ENCODE results near the gene FXYD1. TPM values are rescaled to one million over a fixed set of nuclear protein-coding genes. Genes with fewer than 3 reads are reported as not detected.
"Not testable (repeated sequence)": the region's sequence is repeated elsewhere in the genome, so short reads cannot be mapped to it uniquely, and the experiment has no call there.

FXYD1 gene
- total RNA-seq = 0.42 TPM

DNA sequence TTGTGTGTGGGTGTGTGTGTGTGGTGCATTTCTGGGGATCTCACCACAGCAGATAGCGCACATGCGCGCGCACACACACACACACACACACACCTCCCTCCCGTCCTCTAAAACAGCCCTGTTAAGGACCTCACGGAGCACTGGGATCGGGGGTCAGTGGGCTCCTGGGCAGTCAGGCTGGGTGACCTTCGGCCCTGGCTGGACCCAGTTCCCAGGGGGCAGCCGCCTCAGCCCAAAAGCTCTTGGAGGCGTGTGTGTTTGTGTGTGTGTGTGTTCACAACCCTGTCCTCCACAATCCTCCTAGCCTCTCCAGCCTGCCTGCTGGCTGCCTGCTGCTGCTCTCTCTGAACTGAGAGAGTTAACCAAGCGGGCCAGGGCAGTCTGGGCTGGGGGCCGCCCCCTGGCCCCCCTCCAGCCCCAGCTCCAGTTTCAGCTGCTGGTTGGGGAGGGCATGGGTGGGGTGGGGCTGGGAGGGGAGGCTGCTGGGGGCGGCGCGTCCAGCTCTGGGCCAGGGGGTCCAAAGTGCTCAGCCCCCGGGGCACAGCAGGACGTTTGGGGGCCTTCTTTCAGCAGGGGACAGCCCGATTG is at the start of gene FXYD1:
Gene FXYD1, plus strand, starts transcription at position 520 of the 588 bp plus-strand sequence. CDS start 1,256 bp downstream, outside the sequence.
- Histone ChIP-seq H3K27me3 (ENCODE audit: insufficient read depth, low read length) (peaks cover 9% of the 10 kb centered on the region), H3K9me3 (ENCODE audit: low read depth, low read length) (no peaks in the 10 kb centered on the region), H3K4me3 (ENCODE audit: low read length) (no peak within 1 kb of the TSS), H3K4me1 (ENCODE audit: insufficient read depth, low read length) (peaks cover 39% of the 10 kb centered on the region)

DNA sequence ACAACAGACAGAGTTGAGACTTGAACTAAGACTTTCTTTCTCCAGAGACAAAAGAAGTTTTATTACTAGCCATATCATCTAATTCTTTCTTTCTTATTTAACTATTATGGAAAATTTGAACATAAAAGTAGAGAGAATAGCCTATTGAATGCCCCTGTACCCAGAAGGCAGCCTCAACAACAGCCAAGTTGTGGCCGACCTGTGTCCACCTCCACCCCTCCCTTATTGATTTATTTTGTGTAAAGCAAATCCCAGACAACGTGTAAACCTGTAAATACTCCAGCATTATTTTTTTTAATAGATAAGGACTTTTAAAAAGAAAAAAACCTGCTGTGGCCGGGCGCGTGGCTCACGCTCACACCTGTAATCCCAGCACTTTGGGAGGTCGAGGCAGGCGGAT is 49.1 kb upstream of the FXYD1 start:
- Histone ChIP-seq H3K4me3 (ENCODE audit: low read length) (no peak overlapping the region), H3K9me3 (ENCODE audit: low read depth, low read length) (no peaks in the 10 kb centered on the region), H3K4me1 (ENCODE audit: insufficient read depth, low read length) (peaks cover 30% of the 10 kb centered on the region), H3K27me3 (ENCODE audit: insufficient read depth, low read length) (peaks cover 3% of the 10 kb centered on the region)

DNA sequence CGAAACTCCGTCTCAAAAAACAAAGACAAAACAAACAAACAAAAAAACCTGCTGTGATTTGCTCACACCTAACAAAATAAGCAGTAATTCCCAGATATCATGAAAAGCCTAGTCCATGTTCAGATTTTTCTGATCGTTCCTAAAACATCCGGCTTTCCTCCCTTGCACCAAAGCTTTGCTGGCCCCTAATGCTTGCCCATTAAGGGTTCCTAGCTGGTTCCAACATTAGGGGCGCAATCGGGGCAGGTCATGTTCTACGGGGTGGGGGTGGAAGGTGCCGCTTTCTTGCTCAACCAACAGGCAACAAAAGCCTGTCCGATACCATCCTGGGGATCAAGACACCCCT is 48.5 kb upstream of the FXYD1 start:
- Histone ChIP-seq H3K4me3 (ENCODE audit: low read length) (no peak overlapping the region), H3K27me3 (ENCODE audit: insufficient read depth, low read length) (peaks cover 3% of the 10 kb centered on the region), H3K4me1 (ENCODE audit: insufficient read depth, low read length) (peaks cover 28% of the 10 kb centered on the region), H3K9me3 (ENCODE audit: low read depth, low read length) (no peaks in the 10 kb centered on the region)

DNA sequence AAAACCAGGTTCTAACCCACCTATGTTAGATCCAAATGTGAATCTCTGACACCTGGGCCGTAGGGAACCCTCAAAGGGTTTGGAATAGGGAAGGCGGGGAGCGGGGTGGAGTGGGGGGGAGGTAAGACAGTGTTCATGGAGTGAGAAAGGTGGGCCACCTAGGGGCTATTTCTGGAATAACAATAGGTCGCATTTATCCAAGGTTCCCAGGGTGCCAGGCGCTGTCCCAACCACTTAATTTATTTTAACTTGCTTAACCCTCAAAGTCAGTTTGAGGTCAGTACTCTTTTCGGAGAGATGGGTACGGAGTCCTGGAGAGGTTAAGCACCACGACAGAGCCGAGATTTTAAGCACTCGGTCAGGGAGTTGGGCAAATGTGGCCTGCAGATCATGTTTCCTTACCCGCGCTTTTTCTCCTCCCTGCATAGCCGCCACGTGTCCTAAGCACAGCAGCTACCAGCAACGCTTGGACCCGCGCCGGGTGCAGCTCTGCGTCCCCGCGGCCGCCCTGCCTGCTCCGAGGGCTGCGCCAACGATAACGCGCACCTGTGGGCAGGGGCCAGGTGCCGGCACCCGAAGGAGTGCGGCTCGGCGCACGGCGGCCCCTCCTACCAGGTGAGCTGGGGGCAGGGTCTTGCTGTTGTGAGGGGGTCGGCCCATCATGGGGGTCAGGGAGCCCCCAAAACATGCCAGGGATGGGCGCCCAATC is 48.0 kb upstream of the FXYD1 start:
- Histone ChIP-seq H3K27me3 (ENCODE audit: insufficient read depth, low read length) (peaks cover 3% of the 10 kb centered on the region), H3K4me1 (ENCODE audit: insufficient read depth, low read length) (peaks cover 23% of the 10 kb centered on the region), H3K9me3 (ENCODE audit: low read depth, low read length) (no peaks in the 10 kb centered on the region), H3K4me3 (ENCODE audit: low read length) (no peak overlapping the region)

DNA sequence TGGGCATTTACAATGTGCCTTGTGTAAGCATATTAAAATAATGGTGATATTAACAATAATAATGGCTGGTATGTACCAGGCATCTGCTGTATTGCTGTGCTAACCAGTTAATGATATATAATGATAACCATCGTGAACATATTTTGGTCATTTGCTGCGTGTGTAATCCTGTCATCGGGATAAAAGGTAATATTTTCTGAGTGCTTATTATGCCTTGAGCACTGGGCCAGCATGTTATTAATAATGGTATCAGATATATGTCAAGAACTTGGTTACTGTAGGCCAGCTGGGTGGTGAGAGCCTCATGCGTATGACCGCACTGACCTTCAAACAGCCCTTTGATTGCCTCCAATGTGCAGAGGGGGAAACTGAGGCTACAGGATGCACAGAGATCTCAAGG is 45.2 kb upstream of the FXYD1 start:
- peaks cover 3% of the 10 kb centered on the region for H3K27me3 ChIP-seq (ENCODE audit: insufficient read depth, low read length)
- H3K4me1 ChIP-seq (ENCODE audit: insufficient read depth, low read length) = peaks cover 10% of the 10 kb centered on the region
- H3K9me3 ChIP-seq (ENCODE audit: low read depth, low read length) = no peaks in the 10 kb centered on the region
- no peak overlapping the region for H3K4me3 ChIP-seq (ENCODE audit: low read length)

DNA sequence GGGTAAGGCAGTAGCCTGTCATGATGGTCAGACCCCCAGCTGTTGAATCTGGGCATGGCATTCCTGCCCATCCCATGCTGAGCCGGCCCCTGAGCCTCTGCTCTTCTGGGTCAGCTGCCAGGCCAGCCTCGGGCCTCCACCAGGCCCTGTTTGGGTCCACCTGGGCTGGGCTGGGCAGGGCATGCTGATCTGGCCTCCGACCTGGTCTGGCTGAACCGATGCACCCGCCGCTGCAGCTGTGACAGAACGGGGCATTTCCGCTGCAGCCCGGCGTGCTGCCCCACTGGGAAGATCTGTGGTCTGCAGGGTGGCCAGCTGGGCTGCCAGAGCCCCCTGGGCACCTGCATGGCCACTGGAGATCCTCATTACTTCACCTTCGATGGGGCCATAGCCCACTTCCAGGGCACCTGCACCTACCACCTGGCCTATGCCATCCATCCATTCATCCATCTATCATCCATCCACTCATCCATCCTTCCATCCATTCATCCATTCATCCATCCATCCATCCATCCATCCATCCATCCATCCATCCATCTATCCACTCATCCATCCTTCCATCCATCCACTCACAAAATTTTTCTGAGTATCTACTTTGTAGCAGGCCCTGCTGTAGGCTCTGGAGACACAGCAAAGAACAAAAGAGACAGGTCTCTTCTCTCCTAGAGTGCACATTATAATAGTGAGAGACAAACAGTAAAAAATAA is 44.5 kb upstream of the FXYD1 start:
- H3K9me3 ChIP-seq (ENCODE audit: low read depth, low read length) = no peaks in the 10 kb centered on the region
- H3K4me1 ChIP-seq (ENCODE audit: insufficient read depth, low read length) = peaks cover 10% of the 10 kb centered on the region
- peaks cover 3% of the 10 kb centered on the region for H3K27me3 ChIP-seq (ENCODE audit: insufficient read depth, low read length)
- H3K4me3 ChIP-seq (ENCODE audit: low read length) = no peak overlapping the region

DNA sequence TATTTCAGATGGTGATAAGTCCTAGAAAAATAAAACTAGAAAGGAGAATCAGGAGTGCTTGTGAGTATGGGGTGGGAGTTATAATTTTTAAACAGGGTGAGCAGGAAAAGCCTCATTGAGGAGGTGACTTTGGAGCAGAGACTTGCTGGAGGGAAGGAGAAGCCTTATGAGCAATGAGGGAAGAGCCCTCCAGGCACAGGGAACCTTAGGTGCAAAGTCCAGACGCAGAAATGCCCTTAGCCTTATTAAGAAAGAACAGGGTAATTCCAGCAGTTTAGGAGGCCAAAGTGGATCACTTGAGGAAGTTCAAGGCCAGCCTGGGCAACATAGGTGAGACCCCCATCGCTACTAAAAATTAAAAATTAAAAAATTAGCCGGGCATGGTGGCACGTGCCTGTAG is 44.0 kb upstream of the FXYD1 start:
- Histone ChIP-seq H3K4me3 (ENCODE audit: low read length) (no peak overlapping the region), H3K27me3 (ENCODE audit: insufficient read depth, low read length) (peaks cover 3% of the 10 kb centered on the region), H3K9me3 (ENCODE audit: low read depth, low read length) (no peaks in the 10 kb centered on the region), H3K4me1 (ENCODE audit: insufficient read depth, low read length) (peaks cover 10% of the 10 kb centered on the region)

DNA sequence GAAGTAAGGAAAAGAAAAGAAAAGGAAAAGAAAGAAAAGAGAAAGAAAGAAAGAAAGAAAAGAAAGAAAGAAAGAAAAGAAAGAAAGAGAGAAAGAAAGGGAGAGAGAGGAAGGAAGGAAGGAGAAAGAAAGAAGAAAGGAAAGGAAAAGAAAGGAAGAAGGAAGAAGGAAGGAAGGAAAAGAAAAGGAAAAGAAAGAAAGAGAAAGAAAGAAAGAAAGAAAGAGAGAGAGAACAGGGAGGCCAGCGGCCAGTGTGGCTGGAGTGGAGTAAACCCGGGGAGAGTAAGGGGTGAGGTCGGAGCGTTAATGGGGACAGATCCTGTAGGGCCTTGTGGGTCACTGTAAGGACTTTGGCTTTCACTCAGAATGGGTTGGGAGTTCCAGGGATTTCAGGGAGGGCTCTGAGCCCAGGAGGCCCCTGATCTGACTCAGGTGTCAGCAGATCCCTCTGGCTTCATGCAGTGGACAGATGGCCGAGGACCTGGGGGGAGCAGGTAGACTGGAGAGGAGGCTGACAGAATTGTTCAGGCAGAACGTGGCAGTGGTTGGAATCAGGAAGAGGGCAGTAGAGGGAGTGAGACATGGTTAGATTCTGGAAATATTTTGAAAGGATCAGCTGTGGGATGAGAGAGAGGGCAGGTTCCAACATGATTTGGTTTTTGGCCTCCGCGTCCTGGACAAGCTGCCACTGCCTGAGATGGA is 42.8 kb upstream of the FXYD1 start:
- H3K4me1 ChIP-seq (ENCODE audit: insufficient read depth, low read length) = peaks cover 2% of the 10 kb centered on the region

DNA sequence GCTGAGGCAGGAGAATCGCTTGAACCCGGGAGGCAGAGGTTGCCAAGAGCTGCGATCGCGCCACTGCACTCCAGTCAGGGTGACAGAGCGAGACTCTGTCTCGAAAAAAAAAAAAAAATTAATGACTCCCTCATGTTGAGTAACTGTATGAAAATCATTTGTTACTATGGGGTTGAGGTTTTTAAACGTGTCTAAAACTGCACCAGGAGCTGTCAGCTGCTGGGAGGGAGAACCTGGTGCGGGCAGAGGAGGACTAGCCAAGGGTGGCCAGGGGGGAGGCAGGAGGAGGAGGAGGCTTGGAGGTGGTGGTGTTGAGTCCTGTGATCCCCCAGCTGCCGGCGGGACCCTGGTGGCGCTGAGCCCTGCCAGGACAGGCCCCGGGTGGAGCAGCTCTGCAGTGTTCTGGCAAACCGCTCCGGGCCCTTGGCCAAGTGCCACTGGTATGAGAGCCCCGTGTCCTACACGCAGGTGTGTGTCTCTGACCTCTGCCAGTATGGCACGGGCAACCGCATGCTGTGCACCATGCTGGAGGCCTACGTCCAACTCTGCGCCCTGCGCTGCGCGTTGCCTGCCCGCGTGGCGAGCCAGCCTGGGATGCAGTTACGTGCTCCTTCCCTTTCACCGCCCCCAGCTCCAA is 40.1 kb upstream of the FXYD1 start:
- no peaks in the 10 kb centered on the region for H3K27me3 ChIP-seq (ENCODE audit: insufficient read depth, low read length)
- no peak overlapping the region for H3K4me3 ChIP-seq (ENCODE audit: low read length)
- H3K9me3 ChIP-seq (ENCODE audit: low read depth, low read length) = no peaks in the 10 kb centered on the region
- no peaks in the 10 kb centered on the region for H3K4me1 ChIP-seq (ENCODE audit: insufficient read depth, low read length)

More for the DNA sequence above, 42.8 kb upstream of the FXYD1 start:
- H3K9me3 ChIP-seq (ENCODE audit: low read depth, low read length) = no peaks in the 10 kb centered on the region
- peaks cover under 1% of the 10 kb centered on the region for H3K27me3 ChIP-seq (ENCODE audit: insufficient read depth, low read length)
- no peak overlapping the region for H3K4me3 ChIP-seq (ENCODE audit: low read length)

DNA sequence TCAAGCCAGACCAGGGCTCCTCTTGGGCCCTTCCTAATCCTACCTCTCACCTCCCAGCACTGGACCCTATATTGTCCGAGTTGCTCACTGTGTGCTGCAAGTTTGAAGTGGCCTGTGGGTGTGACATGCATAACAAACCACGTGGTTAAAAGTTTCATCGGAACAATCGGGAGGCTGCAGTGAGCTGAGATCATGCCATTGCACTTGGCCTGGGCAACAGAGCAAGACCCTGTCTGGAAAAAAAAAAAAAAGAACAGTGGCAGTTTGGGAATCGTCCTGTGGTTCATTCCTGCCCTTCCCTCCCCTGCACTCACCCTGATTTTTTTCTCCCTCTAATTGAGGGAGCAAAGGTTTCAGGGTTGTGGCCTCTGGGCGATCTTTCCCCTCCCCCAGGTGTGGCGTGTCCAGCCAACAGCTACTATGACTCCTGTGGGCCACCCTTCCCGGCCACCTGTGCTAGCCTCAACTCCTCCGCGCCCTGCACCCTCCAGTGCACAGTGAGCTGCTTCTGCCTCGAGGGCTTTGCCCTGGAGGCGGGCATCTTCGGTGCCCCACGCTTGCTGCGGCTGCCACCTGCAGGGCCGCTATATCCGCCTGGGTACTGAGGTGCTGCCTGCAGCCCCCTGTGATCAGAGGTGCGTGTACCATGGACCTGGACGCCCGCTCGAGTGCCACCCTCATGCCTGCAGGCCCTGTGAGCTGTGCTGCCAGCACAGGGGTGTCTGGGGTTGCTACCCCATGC is 39.3 kb upstream of the FXYD1 start:
- Histone ChIP-seq H3K4me3 (ENCODE audit: low read length) (no peak overlapping the region), H3K27me3 (ENCODE audit: insufficient read depth, low read length) (no peaks in the 10 kb centered on the region), H3K9me3 (ENCODE audit: low read depth, low read length) (no peaks in the 10 kb centered on the region), H3K4me1 (ENCODE audit: insufficient read depth, low read length) (no peaks in the 10 kb centered on the region)

DNA sequence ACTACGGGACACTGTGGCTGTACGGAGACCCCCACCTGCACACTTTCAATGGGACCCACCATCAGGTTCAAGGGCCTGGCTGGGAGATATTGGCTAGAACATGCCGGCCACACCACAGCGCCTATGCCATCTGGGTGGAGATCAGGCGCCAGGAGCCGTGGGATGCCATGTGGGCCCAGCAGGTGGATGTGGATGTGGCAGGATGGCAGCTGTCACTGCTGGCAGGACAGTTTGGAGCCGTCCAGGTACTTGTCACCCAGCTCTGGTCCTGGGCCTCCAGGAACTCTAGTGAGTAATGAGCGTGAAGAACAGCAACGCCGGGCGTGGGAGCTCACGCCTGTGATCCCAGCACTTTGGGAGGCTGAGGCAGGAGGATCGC is 38.7 kb upstream of the FXYD1 start:
- H3K9me3 ChIP-seq (ENCODE audit: low read depth, low read length) = no peaks in the 10 kb centered on the region
- no peaks in the 10 kb centered on the region for H3K4me1 ChIP-seq (ENCODE audit: insufficient read depth, low read length)
- no peak overlapping the region for H3K4me3 ChIP-seq (ENCODE audit: low read length)
- H3K27me3 ChIP-seq (ENCODE audit: insufficient read depth, low read length) = no peaks in the 10 kb centered on the region

DNA sequence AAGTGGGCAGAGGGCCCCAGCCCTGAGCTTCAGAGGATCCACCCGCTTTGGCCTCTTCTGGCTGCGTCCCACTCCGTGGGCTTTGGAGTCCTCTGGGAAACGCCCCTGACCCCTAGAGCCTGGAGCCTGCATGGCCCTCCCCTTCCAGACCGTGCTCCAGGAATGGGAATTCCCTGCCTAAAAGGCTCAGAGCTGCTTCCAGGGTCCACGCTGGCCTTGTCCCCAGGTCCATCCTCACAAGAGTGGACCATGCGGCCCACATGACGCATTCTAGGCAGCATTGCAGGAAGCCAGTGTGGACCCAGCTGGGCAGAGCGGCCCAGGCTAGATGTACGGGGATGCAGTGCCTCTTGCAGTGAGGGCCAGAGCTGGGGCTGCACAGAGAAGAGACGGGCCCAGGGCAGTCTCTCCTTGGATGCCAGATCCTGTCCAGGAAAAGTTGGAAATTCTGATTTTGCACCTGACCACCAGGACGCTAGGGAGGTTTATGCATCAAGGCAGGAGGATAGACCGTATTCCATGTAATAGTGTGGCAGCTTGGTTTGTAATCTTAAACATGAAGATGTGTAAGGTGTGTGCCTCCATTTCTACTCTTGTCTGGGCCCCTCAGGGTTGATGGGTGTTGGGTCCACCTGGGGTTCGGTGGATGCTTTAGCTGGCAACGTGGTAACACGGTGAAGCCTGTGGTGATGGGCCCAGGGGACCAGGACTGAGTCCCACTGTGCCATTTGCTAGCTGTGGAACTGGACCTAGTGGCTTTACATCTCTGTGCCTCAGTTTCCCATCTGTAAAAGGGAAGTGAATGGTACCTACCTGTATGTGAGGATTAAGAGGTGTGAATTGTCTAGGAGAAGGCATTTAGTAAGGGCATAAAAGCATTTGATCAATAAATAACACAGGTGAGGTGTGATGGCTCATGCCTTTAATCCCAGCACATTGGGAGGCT is 37.8 kb upstream of the FXYD1 start:
- Histone ChIP-seq H3K27me3 (ENCODE audit: insufficient read depth, low read length) (no peaks in the 10 kb centered on the region), H3K4me3 (ENCODE audit: low read length) (no peak overlapping the region)

DNA sequence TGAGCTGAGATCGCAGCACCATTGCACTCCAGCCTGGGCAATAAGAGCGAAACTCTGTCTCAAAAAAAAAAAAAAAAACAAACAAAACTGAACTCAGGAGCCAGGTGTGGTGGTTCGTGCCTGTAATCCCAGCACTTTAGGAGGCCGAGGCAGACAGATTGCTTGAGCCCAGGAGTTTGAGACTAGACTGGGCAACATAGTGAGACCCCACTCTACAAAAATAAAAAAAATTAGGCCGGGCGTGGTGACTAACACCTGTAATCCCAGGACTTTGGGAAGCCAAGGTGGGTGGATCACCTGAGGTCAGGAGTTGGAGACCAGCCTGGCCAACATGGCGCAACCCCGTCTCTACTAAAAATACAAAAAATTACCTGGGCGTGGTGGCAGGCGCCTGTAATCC is 36.7 kb upstream of the FXYD1 start:
- not testable (repeated sequence) for H3K9me3 ChIP-seq (ENCODE audit: low read depth, low read length); H3K27me3 ChIP-seq (ENCODE audit: insufficient read depth, low read length); H3K4me3 ChIP-seq (ENCODE audit: low read length); H3K4me1 ChIP-seq (ENCODE audit: insufficient read depth, low read length)

More for the DNA sequence above, 37.8 kb upstream of the FXYD1 start:
- H3K9me3 ChIP-seq (ENCODE audit: low read depth, low read length) = no peaks in the 10 kb centered on the region
- H3K4me1 ChIP-seq (ENCODE audit: insufficient read depth, low read length) = no peaks in the 10 kb centered on the region

Measured in mononuclear cell (primary cell).